Measurements from ENCODE around the gene C9orf152. TPM values are rescaled to one million over a fixed set of nuclear protein-coding genes. Genes with fewer than 3 reads are reported as not detected.
"Not testable (repeated sequence)": the region's sequence is repeated elsewhere in the genome, so short reads cannot be mapped to it uniquely, and the experiment has no call there.

C9orf152 gene
- total RNA-seq, 2 experiments from 2014 or later, result not detected

DNA sequence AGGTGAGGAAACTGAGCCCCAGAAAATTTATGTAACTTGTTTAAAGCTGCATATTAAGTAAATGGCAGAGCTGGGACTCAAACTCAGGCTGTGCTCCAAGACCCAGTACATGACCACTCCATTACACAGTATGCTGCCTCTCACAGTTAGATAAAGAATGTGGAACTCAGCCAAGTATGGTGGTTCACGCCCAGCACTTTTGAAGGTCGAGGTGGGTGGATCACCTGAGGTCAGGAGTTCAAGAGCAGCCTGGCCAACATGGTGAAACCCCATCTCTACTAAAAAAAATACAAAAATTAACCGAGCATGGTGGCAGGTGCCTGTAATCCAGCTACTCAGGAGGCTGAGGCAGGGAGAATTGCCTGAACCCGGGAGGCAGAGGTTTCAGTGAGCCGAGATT, 2.3 kb downstream of the C9orf152 start:
- peaks cover 17% of the 10 kb centered on the region for H3K27me3 Mint-ChIP-seq
- H3K9me3 Mint-ChIP-seq; DNase-seq; H3K4me3 Mint-ChIP-seq; POLR2A ChIA-PET; H3K27ac Mint-ChIP-seq; H3K36me3 Mint-ChIP-seq (ENCODE audit: low read depth); H3K4me1 Mint-ChIP-seq: not testable (repeated sequence)
- CTCF ChIA-PET, result interaction anchor here (1.0 kb wide), 1 partner anchor 33 kb away, joined by 3 read pairs; no protein-coding TSS in a partner anchor

DNA sequence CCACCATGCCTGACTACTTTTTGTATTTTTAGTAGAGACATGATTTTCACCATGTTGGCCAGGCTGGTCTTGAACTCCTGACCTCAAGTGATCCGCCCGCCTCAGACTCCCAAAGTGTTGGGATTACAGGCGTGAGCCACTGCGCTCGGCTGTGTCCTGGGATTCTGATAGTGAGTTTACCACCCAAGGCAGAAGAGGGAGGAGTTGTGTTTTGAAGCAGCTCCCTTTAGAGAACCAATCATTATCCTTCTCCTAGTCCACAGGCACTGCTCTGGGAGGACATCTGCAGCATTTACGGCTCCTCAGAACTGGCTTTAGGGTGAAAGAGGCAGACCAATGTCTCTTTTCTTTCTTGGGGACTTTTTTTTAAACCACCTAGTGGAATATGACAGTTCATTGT, 5.7 kb downstream of the C9orf152 start:
- CTCF ChIA-PET, result no interaction called here
- H3K36me3 Mint-ChIP-seq (ENCODE audit: low read depth), result no peaks in the 10 kb centered on the region
- H3K27me3 Mint-ChIP-seq, result peaks cover 14% of the 10 kb centered on the region
- H3K4me1 Mint-ChIP-seq, result no peaks in the 10 kb centered on the region
- no peaks in the 10 kb centered on the region for H3K9me3 Mint-ChIP-seq
- POLR2A ChIA-PET, result no interaction called here
- DNase-seq, result no peak
- no peak overlapping the region for H3K4me3 Mint-ChIP-seq
- no peak overlapping the region for H3K27ac Mint-ChIP-seq

DNA sequence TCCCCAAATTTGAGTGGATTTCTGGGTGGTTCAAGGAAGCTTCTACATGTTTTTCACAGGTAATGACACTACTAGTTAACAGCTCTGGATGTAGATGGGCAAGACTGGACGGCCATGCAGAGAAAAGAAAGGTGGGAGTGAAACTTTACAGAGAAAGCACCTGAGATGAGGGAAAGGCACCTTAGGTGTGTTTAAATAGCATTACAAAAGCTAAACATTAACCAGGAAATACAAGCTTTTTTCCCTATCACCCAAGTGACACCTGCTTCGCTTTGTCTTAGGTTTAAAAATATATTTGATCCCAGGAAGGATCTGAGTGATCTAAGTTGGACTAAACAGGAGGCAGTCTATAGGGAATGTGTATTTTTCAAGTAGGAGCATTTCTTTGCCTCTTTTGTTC, 8.3 kb downstream of the C9orf152 start:
- DNase-seq, result no peak
- Mint-ChIP-seq H3K36me3 (ENCODE audit: low read depth) (no peaks in the 10 kb centered on the region), H3K4me1 (no peaks in the 10 kb centered on the region), H3K27me3 (peaks cover 10% of the 10 kb centered on the region), H3K9me3 (no peaks in the 10 kb centered on the region), H3K27ac (no peak overlapping the region), H3K4me3 (no peak overlapping the region)
- POLR2A ChIA-PET, result no interaction called here
- CTCF ChIA-PET, result no interaction called here

DNA sequence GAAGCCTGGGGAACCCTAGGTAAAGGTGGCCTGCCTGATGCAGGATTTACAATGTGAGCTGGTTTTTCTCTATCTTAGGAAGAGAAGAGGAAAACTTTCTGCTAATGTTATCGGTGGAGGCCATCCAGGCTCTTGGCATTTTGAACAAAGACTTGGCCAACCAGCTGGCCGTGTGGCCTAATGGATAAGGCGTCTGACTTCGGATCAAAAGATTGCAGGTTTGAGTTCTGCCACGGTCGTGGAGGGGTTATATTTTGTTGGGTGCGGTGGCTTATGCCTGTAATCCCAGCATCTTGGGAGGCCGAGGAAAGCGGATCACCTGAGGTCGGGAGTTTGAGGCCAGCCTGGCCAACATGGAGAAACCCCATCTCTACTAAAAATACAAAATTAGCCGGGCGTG, 9.6 kb downstream of the C9orf152 start:
- no peak for DNase-seq
- peaks cover 10% of the 10 kb centered on the region for H3K27me3 Mint-ChIP-seq
- H3K9me3 Mint-ChIP-seq, result no peaks in the 10 kb centered on the region
- peaks cover 3% of the 10 kb centered on the region for H3K4me1 Mint-ChIP-seq
- no peak overlapping the region for H3K27ac Mint-ChIP-seq
- H3K4me3 Mint-ChIP-seq, result no peak overlapping the region
- POLR2A ChIA-PET, result no interaction called here
- H3K36me3 Mint-ChIP-seq (ENCODE audit: low read depth), result no peaks in the 10 kb centered on the region
- CTCF ChIA-PET, result interaction anchor here (1.5 kb wide), 1 partner anchor 13 kb away, joined by 3 read pairs; no protein-coding TSS in a partner anchor

DNA sequence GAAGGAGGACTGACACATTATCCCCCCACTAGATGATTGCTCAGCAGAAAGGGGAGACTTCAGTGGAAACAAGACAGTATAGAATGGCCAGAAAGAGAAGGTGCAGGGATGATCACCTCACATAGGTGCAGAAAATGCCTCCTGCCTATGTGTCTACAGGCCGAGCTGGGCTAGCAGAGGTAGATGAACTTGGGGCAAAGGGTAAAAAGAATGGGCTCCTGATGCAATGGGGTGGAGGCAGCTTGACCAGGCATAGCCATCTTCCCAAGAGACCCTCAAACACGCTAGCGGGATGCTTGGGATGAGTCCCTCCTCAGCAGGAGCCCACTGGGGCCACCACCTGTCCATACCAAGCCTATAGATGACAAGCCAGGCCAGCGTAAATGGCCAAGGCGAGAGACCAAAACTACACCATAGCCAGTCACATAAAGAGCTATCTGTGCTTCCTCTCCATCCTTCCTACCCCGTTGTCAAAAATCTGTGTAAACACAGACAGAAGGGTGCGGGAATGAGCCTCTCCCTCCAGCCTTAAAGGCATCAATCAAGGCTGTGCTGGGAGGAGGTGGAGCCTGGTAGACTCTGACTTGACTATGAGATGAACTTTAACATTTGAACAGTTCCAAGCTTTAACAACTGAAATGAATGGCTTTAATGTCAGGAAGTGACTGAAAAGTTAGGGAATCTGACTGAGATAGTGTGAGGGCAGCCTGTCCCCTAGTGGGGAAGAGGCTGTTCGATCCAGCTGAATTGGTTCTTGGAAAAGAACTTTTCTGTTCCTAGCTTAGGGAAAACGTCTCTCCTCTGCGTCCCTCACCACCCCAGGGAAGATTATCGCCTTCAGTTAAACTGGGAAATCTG, 10.4 kb downstream of the C9orf152 start:
- peaks cover 10% of the 10 kb centered on the region for H3K27me3 Mint-ChIP-seq
- ChIA-PET CTCF (interaction anchor here (1.5 kb wide), 1 partner anchor 12 kb away, joined by 3 read pairs; no protein-coding TSS in a partner anchor), POLR2A (no interaction called here)
- H3K36me3 Mint-ChIP-seq (ENCODE audit: low read depth), result no peaks in the 10 kb centered on the region
- no peaks in the 10 kb centered on the region for H3K9me3 Mint-ChIP-seq
- no peak overlapping the region for H3K4me3 Mint-ChIP-seq
- peaks cover 9% of the 10 kb centered on the region for H3K4me1 Mint-ChIP-seq
- no peak for DNase-seq
- no peak overlapping the region for H3K27ac Mint-ChIP-seq

DNA sequence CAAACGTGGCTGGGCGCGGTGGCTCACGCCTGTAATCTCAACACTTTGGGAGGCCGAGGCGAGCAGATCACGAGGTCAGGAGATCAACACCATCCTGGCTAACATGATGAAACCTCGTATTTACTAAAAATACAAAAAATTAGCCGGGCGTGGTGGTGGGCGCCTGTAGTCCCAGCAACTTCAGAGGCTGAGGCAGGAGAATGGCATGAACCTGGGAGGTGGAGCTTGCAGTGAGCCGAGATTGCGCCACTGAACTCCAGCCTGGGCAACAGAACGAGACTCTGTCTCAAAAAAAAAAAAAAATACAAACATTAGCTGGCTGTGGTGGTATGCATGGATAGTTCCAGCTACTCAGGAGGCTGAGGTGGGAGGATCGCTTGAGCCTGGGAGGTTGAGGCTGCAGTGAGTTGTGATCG, 11.9 kb downstream of the C9orf152 start:
- H3K27ac Mint-ChIP-seq; H3K4me1 Mint-ChIP-seq; DNase-seq; CTCF ChIA-PET; POLR2A ChIA-PET; H3K27me3 Mint-ChIP-seq; H3K36me3 Mint-ChIP-seq (ENCODE audit: low read depth); H3K4me3 Mint-ChIP-seq; H3K9me3 Mint-ChIP-seq: not testable (repeated sequence)

DNA sequence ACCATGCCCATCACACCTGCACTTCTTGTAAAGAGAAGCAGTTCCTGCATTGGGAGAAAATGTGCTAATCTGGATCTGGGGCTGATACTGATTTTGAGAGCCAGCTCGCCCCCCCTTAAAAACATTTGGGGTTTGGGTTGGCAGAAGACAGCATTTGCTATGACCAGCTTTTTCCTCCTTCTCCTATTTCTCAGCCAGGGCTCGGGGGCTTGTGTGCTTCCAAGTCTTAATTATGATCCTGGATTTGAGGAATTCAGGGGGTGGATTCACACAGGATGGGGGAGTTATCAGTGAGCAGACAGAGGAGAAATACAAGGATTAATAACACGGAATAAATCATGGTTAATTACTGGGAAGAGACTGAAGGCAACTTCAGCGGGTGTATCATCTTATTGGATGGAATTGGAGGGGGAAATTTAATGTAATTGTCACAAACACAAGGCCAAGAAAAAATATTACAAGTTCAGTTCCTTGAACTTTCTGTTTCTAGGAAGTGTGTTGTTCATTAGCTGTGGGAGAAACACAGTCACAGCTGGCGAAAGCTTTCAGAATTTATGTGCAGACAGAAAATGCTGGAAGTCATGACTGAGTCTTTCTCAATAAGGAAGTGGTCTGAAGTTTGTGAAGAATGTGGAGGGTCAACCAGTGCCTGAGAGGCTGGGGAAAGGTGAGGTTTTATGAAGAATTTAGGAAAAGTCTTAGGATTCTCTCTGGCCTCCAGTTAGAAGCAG, 15.3 kb downstream of the C9orf152 start:
- no peaks in the 10 kb centered on the region for H3K36me3 Mint-ChIP-seq (ENCODE audit: low read depth)
- no peaks in the 10 kb centered on the region for H3K9me3 Mint-ChIP-seq
- ChIA-PET CTCF (interaction anchor here (1.4 to 2.7 kb wide), 2 partner anchors 10 to 25 kb away, joined by 3 to 8 read pairs; no protein-coding TSS in a partner anchor), POLR2A (interaction anchor here (0.6 kb wide), 1 partner anchor 1111 kb away, joined by 4 read pairs; no protein-coding TSS in a partner anchor)
- no peaks in the 10 kb centered on the region for H3K27me3 Mint-ChIP-seq
- no peak for DNase-seq
- no peak overlapping the region for H3K4me3 Mint-ChIP-seq
- H3K4me1 Mint-ChIP-seq, result peaks cover 15% of the 10 kb centered on the region
- H3K27ac Mint-ChIP-seq, result no peak overlapping the region

DNA sequence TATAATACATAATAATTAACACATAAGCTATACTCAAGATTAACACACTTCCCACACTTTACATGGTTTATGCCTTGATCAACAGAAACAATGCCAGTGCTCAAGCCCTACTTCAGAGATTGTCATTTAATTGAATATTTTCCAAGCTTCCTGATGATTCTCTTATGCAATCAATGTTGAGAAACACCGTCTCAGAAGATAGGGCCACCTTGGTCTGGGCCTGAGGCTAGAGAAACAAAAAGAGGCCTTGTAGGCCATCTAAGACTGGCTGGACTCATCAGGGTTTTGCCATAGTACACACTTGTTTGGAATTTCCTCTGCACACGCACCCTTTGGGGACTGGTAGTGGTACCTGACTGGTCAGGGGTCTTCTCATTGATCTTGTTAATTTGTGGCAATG, 16.3 kb downstream of the C9orf152 start:
- no peaks in the 10 kb centered on the region for H3K27me3 Mint-ChIP-seq
- no peak for DNase-seq
- H3K4me1 Mint-ChIP-seq, result peaks cover 15% of the 10 kb centered on the region
- H3K27ac Mint-ChIP-seq, result no peak overlapping the region
- H3K9me3 Mint-ChIP-seq, result no peaks in the 10 kb centered on the region
- ChIA-PET POLR2A (no interaction called here), CTCF (interaction anchor here (0.6 kb wide), 1 partner anchor 224 kb away, joined by 3 read pairs; no protein-coding TSS in a partner anchor)
- H3K36me3 Mint-ChIP-seq (ENCODE audit: low read depth), result no peaks in the 10 kb centered on the region
- no peak overlapping the region for H3K4me3 Mint-ChIP-seq

DNA sequence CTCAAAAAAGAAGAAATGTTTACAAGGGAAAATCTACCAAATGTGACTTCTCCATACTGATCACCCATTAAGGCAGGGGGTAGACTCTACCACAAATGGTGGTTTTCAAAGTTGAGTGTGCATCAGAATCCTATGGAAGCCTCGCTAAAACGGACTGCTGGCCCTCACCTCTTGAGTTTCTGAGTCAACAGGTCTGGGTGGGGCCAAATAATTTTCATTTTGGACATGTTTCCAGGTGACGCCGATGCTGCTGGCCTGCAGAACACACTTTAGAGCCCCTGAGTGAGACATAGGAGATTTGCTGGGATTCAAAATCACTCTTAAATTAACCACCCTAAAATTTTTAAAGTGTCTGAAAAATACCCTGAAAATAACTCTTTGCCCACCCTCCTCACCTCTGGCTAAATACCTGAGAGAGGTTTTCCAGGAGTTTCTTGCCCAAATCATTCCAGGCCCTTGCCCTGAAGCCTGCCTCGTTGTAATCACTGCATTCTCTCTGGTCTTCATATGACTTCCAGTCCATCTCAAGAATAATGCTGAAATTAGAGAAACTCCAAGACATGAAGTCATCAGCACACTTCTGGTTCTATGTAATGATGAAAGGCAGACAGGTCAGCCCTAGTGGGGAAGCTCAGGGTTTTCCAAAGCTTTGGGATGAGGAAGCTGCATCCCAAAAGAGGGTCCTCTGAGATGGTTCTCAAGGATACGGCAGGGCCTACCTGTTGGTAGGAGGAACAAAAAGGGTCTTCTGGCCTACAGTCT, 18.2 kb downstream of the C9orf152 start:
- CTCF ChIA-PET, result interaction anchor here (0.9 kb wide), 1 partner anchor 50 kb away, joined by 3 read pairs; no protein-coding TSS in a partner anchor
- no peak for DNase-seq
- Mint-ChIP-seq H3K4me1 (peaks cover 15% of the 10 kb centered on the region), H3K27me3 (peaks cover 3% of the 10 kb centered on the region), H3K9me3 (no peaks in the 10 kb centered on the region), H3K4me3 (no peak overlapping the region), H3K36me3 (ENCODE audit: low read depth) (no peaks in the 10 kb centered on the region), H3K27ac (no peak overlapping the region)
- POLR2A ChIA-PET, result interaction anchor here (0.6 kb wide), 1 partner anchor 470 kb away, joined by 3 read pairs; no protein-coding TSS in a partner anchor

DNA sequence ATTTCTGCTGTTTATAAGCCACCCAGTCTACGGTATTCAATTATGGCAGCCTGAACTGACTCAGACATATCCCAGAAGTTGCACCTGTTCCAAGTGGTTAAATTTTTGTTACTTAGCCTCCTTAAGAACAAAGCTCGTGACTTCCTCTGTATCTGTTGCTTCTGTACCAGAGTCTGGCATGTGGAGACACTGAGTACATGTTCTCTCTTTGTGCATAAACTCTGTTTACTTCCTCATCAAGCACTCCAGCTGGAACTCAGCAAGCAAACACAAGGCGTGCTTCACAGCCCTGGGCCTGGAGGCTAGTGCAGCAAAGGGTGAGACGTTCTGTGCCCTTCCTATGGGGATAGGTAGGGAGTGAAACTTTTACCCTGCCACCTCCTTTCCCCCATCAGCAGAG, 19.0 kb downstream of the C9orf152 start:
- Mint-ChIP-seq H3K27ac (peak overlapping the region; percentile 41), H3K4me3 (no peak overlapping the region), H3K27me3 (peaks cover 3% of the 10 kb centered on the region), H3K9me3 (no peaks in the 10 kb centered on the region), H3K4me1 (peaks cover 12% of the 10 kb centered on the region), H3K36me3 (ENCODE audit: low read depth) (no peaks in the 10 kb centered on the region)
- no peak for DNase-seq
- ChIA-PET CTCF (interaction anchor here (0.9 kb wide), 1 partner anchor 49 kb away, joined by 3 read pairs; no protein-coding TSS in a partner anchor), POLR2A (interaction anchor here (0.6 kb wide), 1 partner anchor 469 kb away, joined by 3 read pairs; no protein-coding TSS in a partner anchor)

DNA sequence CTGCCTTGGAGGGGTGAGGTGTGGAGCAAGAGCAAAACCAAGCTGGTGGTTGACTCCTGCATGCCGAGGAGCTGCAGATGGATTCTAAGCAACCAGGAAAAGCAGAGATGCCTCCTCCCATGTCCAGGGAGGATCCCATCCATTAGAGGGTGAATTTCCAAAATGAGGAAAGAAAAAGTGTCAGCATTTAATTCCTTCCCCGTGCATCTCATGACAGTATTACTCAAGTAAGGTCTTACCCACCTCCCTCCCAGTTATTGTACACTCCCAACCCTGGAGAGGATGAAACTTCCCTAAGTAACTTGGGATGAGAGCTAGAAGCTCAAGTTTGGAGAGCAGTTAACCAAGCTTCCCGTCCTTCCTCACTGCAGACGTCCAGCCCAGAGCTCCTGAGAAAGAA, 19.9 kb downstream of the C9orf152 start:
- POLR2A ChIA-PET, result no interaction called here
- Mint-ChIP-seq H3K4me1 (peaks cover 13% of the 10 kb centered on the region), H3K36me3 (ENCODE audit: low read depth) (no peaks in the 10 kb centered on the region), H3K27me3 (peaks cover 3% of the 10 kb centered on the region), H3K27ac (no peak overlapping the region), H3K9me3 (no peaks in the 10 kb centered on the region), H3K4me3 (no peak overlapping the region)
- CTCF ChIA-PET, result interaction anchor here (1.4 kb wide), 1 partner anchor 25 kb away, joined by 3 read pairs; no protein-coding TSS in a partner anchor
- no peak for DNase-seq

DNA sequence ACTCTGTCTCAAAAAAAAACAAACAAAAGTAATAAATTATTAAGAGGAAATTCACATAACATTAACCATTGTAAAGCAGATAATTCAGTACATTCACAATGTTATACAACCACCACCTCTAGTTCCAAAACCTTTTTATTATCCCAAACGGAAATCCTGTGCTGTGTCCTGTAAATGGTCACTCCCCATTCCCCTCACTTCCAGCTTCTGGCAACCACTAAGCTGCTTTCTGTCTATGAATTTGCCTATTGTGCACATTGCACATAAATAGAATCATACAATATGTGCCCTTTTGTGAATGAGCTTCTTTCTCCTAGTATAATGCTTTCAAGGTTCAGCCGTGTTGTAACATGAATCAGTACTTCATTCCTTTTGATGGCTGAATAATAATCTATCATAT, 20.8 kb downstream of the C9orf152 start:
- ChIA-PET POLR2A (no interaction called here), CTCF (interaction anchor here (0.8 to 1.4 kb wide), 2 partner anchors 26 to 373 kb away, joined by 3 read pairs; no protein-coding TSS in a partner anchor)
- no peak for DNase-seq
- H3K9me3 Mint-ChIP-seq, result no peaks in the 10 kb centered on the region
- peaks cover 3% of the 10 kb centered on the region for H3K27me3 Mint-ChIP-seq
- H3K36me3 Mint-ChIP-seq (ENCODE audit: low read depth), result no peaks in the 10 kb centered on the region
- H3K4me3 Mint-ChIP-seq, result no peak overlapping the region
- no peak overlapping the region for H3K27ac Mint-ChIP-seq
- peaks cover 8% of the 10 kb centered on the region for H3K4me1 Mint-ChIP-seq

All from activated CD4-positive, alpha-beta T cell treated with anti-CD3 and anti-CD28 coated beads, Interleukin-2, amount 10 ng/mL, durations not matched to agents 7 days and 5 days (primary cell).